Astrocyte (in vitro differentiated cells and primary cell): ENCODE data around the gene SETD1B. TPM values are rescaled to one million over a fixed set of nuclear protein-coding genes. Genes with fewer than 3 reads are reported as not detected.
A peak's percentile ranks its signal among the peaks of the same experiment; 100 is the strongest.

Source experiments
- DNase-seq: peaks from one replicate; pipeline ENCODE4 v3.0.0-alpha.2; 2010; ENCODE audit warnings: low read depth
- FAIRE-seq: peaks from 2 replicates; lab custom pipeline; 2011; peaks lifted over from hg19 to GRCh38; lab: Jason Lieb, UNC
- H2AFZ ChIP-seq: 2 replicates; pipeline ENCODE4 v1.6.0; 2012; ENCODE audit warnings: low read depth, low read length, inconsistent platforms
- H3K27ac ChIP-seq: 2 replicates; pipeline ENCODE4 v1.5.1; 2011; ENCODE audit warnings: low read depth, low read length, inconsistent platforms
- H3K27me3 ChIP-seq: 2 replicates; pipeline ENCODE4 v1.6.0; 2011; ENCODE audit warnings: low read length, inconsistent platforms; ENCODE audit not compliant: insufficient read depth
- H3K36me3 ChIP-seq: 2 replicates; pipeline ENCODE4 v1.5.1; 2011; ENCODE audit warnings: low read length, inconsistent platforms; ENCODE audit not compliant: insufficient read depth
- H3K4me1 ChIP-seq: 2 replicates; pipeline ENCODE4 v1.5.1; 2011; ENCODE audit warnings: low read length, inconsistent platforms; ENCODE audit not compliant: insufficient read depth
- H3K4me2 ChIP-seq: 2 replicates; pipeline ENCODE4 v1.6.0; 2012; ENCODE audit warnings: low read length, inconsistent platforms
- H3K4me3 ChIP-seq: 2 replicates; pipeline ENCODE4 v1.5.1; 2011; ENCODE audit warnings: low read depth, mild to moderate bottlenecking, low read length, inconsistent platforms; ENCODE audit not compliant: insufficient read depth
- H3K79me2 ChIP-seq: 2 replicates; pipeline ENCODE4 v1.6.0; 2012; ENCODE audit warnings: mild to moderate bottlenecking, low read length, inconsistent platforms; ENCODE audit not compliant: insufficient read depth
- H3K9ac ChIP-seq: 2 replicates; pipeline ENCODE4 v1.6.0; 2012; ENCODE audit warnings: mild to moderate bottlenecking, low read length, inconsistent platforms
- H3K9me3 ChIP-seq: 2 replicates; pipeline ENCODE4 v1.5.1; 2012; ENCODE audit warnings: low read depth, mild to moderate bottlenecking, low read length, inconsistent platforms; ENCODE audit not compliant: insufficient read depth
- H4K20me1 ChIP-seq: 2 replicates; pipeline ENCODE4 v1.6.0; 2012; ENCODE audit warnings: low read length, inconsistent platforms; ENCODE audit not compliant: insufficient read depth
- H3K27ac Mint-ChIP-seq: one replicate; pipeline ENCODE4 v1.8.0; 2021; ENCODE audit warnings: mild to moderate bottlenecking, mixed read lengths; ENCODE audit not compliant: unreplicated experiment
- H3K27me3 Mint-ChIP-seq: one replicate; pipeline ENCODE4 v1.8.0; 2021; ENCODE audit warnings: low read depth, mixed read lengths; ENCODE audit not compliant: unreplicated experiment
- H3K36me3 Mint-ChIP-seq: one replicate; pipeline ENCODE4 v1.8.0; 2021; ENCODE audit warnings: low read depth, mixed read lengths; ENCODE audit not compliant: unreplicated experiment
- H3K4me1 Mint-ChIP-seq: one replicate; pipeline ENCODE4 v1.8.0; 2021; ENCODE audit warnings: low read depth, mixed read lengths; ENCODE audit not compliant: unreplicated experiment
- H3K4me3 Mint-ChIP-seq: one replicate; pipeline ENCODE4 v1.8.0; 2021; ENCODE audit warnings: mild to moderate bottlenecking, moderate library complexity, mixed read lengths; ENCODE audit not compliant: unreplicated experiment
- H3K9me3 Mint-ChIP-seq: one replicate; pipeline ENCODE4 v1.8.0; 2021; ENCODE audit warnings: mild to moderate bottlenecking, mixed read lengths; ENCODE audit not compliant: unreplicated experiment
- EZH2 ChIP-seq: IDR thresholded peaks from 2 replicates; pipeline ENCODE4 v1.6.1; 2012; ENCODE audit warnings: mild to moderate bottlenecking, low read length, inconsistent platforms; ENCODE audit not compliant: insufficient read depth
- total RNA-seq: library from RNA; stranded (reverse); gene quantifications from 2 replicates; pipeline ENCODE4 v1.2.1, GENCODE V29; 2021
- TF ChIP-seq, protein P1 (sequence below): IDR thresholded peaks from 2 replicates; pipeline ENCODE4 v1.5.1; 2011; ENCODE audit warnings: low read depth, mild to moderate bottlenecking, inconsistent platforms, low read length, moderate library complexity; ENCODE audit not compliant: insufficient read depth

The SETD1B gene
- total RNA-seq, 1 donor from 2014 or later = 24.0 TPM

DNA sequence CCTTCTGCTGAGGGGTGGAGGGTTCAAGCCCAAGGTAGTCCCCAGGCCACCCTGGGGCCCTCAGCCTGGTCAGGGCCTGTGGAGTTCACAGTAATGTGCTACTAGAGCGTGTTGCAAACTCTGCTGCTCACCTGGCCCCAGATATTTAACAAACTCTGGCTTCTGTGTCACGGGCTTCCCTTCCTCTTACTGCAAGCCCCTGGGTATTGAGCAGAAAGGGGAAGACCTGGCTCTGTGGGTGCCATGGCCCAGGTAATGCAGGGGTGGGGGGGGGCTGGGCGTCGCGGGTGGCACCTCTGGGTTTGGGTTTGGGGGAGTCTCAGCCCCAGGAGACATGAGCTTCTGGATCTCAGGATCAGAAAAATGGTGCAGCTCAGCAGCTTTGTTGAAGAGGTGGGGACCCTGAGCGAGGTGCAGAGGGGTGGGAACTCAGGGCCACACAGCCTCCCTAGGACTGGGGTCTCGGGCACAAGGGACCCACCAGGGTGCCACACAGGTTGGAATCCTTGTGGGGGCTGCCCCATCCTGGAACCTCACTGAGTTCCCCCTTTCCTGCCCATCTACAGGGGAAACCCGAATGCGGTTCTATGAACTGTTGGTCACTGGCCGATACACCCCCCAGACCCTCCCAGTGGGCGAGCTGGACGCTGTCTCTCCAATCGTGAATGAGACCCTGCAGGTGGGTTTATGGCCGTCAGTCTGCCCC lies 4.0 kb downstream of the SETD1B start:
- peak overlapping the region; percentile 91 for H3K4me2 ChIP-seq
- H3K27me3 ChIP-seq = no peaks in the 10 kb centered on the region
- TF ChIP-seq, protein P1, sequence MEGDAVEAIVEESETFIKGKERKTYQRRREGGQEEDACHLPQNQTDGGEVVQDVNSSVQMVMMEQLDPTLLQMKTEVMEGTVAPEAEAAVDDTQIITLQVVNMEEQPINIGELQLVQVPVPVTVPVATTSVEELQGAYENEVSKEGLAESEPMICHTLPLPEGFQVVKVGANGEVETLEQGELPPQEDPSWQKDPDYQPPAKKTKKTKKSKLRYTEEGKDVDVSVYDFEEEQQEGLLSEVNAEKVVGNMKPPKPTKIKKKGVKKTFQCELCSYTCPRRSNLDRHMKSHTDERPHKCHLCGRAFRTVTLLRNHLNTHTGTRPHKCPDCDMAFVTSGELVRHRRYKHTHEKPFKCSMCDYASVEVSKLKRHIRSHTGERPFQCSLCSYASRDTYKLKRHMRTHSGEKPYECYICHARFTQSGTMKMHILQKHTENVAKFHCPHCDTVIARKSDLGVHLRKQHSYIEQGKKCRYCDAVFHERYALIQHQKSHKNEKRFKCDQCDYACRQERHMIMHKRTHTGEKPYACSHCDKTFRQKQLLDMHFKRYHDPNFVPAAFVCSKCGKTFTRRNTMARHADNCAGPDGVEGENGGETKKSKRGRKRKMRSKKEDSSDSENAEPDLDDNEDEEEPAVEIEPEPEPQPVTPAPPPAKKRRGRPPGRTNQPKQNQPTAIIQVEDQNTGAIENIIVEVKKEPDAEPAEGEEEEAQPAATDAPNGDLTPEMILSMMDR = no peak
- no peak for TF ChIP-seq EZH2
- H3K36me3 Mint-ChIP-seq = peaks cover 14% of the 10 kb centered on the region
- no peak overlapping the region for H3K4me3 Mint-ChIP-seq
- no peak overlapping the region for H3K27ac ChIP-seq
- H3K79me2 ChIP-seq = peaks cover 84% of the 10 kb centered on the region
- H3K9me3 Mint-ChIP-seq = no peaks in the 10 kb centered on the region
- no peaks in the 10 kb centered on the region for H3K9me3 ChIP-seq
- no peak overlapping the region for H3K27ac Mint-ChIP-seq
- peaks cover 39% of the 10 kb centered on the region for H3K4me1 ChIP-seq
- H3K36me3 ChIP-seq = peaks cover 22% of the 10 kb centered on the region
- no peak overlapping the region for H2AFZ ChIP-seq
- DNase-seq = no peak
- FAIRE-seq = no peak
- no peak overlapping the region for H3K9ac ChIP-seq
- H3K4me1 Mint-ChIP-seq = peaks cover 10% of the 10 kb centered on the region
- H4K20me1 ChIP-seq = peaks cover 73% of the 10 kb centered on the region
- no peaks in the 10 kb centered on the region for H3K27me3 Mint-ChIP-seq
- H3K4me3 ChIP-seq = no peak overlapping the region

DNA sequence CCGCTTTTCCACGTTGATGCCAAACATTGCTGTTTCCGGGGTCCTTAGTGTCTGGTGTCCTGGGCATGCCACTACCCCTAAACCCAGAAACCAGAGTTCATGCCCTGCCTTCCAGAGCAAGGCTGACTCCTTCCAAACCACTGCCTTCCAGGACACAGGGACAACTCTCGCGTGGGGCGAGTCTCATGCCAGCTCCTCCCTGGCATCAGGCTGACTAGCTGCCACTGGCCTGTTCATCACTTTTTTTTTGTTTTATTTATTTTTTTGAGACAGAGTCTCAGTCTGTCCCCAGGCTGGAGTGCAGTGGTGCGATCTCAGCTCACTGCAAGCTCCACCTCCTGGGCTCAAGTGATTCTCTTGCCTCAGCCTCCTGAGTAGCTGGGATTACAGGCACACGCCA lies 4.8 kb downstream of the SETD1B start:
- Histone ChIP-seq H3K4me3 (no peak overlapping the region), H3K27ac (no peak overlapping the region), H3K27me3 (no peaks in the 10 kb centered on the region), H4K20me1 (peaks cover 81% of the 10 kb centered on the region), H3K4me1 (peaks cover 44% of the 10 kb centered on the region), H3K79me2 (peaks cover 92% of the 10 kb centered on the region), H3K36me3 (peaks cover 22% of the 10 kb centered on the region), H2AFZ (no peak overlapping the region), H3K9ac (no peak overlapping the region), H3K9me3 (no peaks in the 10 kb centered on the region), H3K4me2 (no peak overlapping the region)
- Mint-ChIP-seq H3K36me3 (peaks cover 14% of the 10 kb centered on the region), H3K27ac (no peak overlapping the region), H3K9me3 (no peaks in the 10 kb centered on the region), H3K27me3 (no peaks in the 10 kb centered on the region), H3K4me3 (no peak overlapping the region), H3K4me1 (peaks cover 10% of the 10 kb centered on the region)
- FAIRE-seq (no peak), DNase-seq (no peak)
- no peak for TF ChIP-seq EZH2
- TF ChIP-seq, protein P1 = no peak

DNA sequence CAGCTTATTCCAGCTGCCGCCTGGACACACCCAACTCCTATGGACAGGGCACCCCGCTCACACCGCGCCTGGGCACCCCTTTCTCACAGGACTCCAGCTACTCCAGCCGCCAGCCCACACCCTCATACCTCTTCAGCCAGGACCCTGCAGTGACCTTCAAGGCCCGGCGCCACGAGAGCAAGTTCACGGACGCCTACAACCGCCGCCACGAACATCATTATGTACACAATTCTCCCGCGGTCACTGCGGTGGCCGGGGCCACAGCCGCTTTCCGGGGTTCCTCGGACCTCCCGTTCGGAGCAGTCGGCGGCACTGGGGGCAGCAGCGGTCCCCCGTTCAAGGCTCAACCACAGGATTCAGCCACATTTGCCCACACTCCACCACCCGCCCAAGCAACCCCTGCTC lies 5.9 kb downstream of the SETD1B start:
- H3K4me1 ChIP-seq = peaks cover 44% of the 10 kb centered on the region
- no peak overlapping the region for H2AFZ ChIP-seq
- Mint-ChIP-seq H3K27ac (no peak overlapping the region), H3K9me3 (no peaks in the 10 kb centered on the region), H3K4me1 (peaks cover 10% of the 10 kb centered on the region), H3K4me3 (no peak overlapping the region), H3K27me3 (no peaks in the 10 kb centered on the region), H3K36me3 (peaks cover 14% of the 10 kb centered on the region)
- no peak overlapping the region for H3K9ac ChIP-seq
- no peak overlapping the region for H3K27ac ChIP-seq
- H3K9me3 ChIP-seq = no peaks in the 10 kb centered on the region
- no peak overlapping the region for H3K4me3 ChIP-seq
- H3K27me3 ChIP-seq = no peaks in the 10 kb centered on the region
- H3K79me2 ChIP-seq = peaks cover 97% of the 10 kb centered on the region
- H4K20me1 ChIP-seq = peaks cover 88% of the 10 kb centered on the region
- no peak overlapping the region for H3K4me2 ChIP-seq
- H3K36me3 ChIP-seq = peaks cover 22% of the 10 kb centered on the region
- TF ChIP-seq, protein P1 = no peak
- TF ChIP-seq EZH2 = no peak
- DNase-seq = no peak
- no peak for FAIRE-seq
